22Rv1 (cell line): Measurements from ENCODE around the gene EMP1.

Source experiments
- CTCF ChIP-seq: fragments of 450-650 bp; IDR thresholded peaks from 2 replicates; pipeline ENCODE4 v1.5.1; 2017; ENCODE audit warnings: mild to moderate bottlenecking
- ZFX ChIP-seq: fragments of 450-650 bp; IDR thresholded peaks from 2 replicates; pipeline ENCODE4 v1.6.1; 2017; ENCODE audit warnings: antibody characterized with exemption, borderline replicate concordance

GRCh38 chr12:13195785-13196129, 769 bp upstream of the EMP1 start:
- no peak for TF ChIP-seq CTCF
- no peak for TF ChIP-seq ZFX
